ENCODE results near the gene CETN3.

GRCh38 chr5:90342576-90342975 is 67.0 kb downstream of the CETN3 start:
- TF ChIP-seq CTCF (IDR thresholded peaks at IDR 0.05) (no peak), POLR2A (IDR thresholded peaks at IDR 0.05) (no peak)

All from body of pancreas (tissue), 4 donors.